Measurements from ENCODE around the gene BCL2.

DNA sequence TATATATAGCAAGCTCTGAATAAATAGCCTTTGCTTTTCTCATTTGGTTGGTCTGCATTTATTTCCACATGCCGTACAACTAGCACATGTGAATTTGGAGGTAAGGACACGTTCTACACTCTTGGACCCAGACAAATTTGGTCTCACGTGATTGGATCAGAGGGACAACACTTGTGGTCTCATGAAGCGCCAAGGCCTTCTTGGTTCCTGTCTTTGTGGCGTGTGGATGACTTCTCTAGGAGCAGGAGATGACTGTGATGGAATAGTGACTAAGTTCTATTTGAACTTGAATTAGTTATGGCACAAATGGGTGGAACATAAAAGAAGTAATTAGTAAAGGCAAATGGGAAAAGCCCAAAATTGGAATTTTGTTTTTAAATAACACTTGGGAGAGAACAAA is 206.9 kb downstream of the BCL2 start:
- no peak for TF ChIP-seq EZH2 (IDR thresholded peaks at IDR 0.05)
- TF ChIP-seq POLR2AphosphoS5 (IDR thresholded peaks at IDR 0.05; ENCODE audit: borderline replicate concordance, low read depth, low read length) = no peak
- no peak for TF ChIP-seq FOXP2 (optimal IDR thresholded peaks at IDR 0.05; ENCODE audit: control extremely low read depth, extremely low read length, insufficient read depth)

Measured in SK-N-MC (cell line).